HEK293 (cell line): ENCODE results near the gene SLC32A1.

ENCODE experiments used
- ATF2 ChIP-seq: fragments of 450-650 bp; formaldehyde crosslinking; IDR thresholded peaks from 2 replicates; pipeline ENCODE4 v1.5.1; 2016; ENCODE audit warnings: missing biosample characterization, missing genetic modification characterization, low read depth
- GFI1B ChIP-seq: fragments of 450-650 bp; formaldehyde crosslinking; IDR thresholded peaks from 2 replicates; pipeline ENCODE4 v1.5.1; 2016; ENCODE audit warnings: missing biosample characterization, missing genetic modification characterization
- HOXD13 ChIP-seq: sonication (generic); formaldehyde crosslinking; IDR thresholded peaks from 2 replicates; pipeline ENCODE4 v1.8.0; 2022; ENCODE audit warnings: missing genetic modification reagents, borderline replicate concordance
- MYNN ChIP-seq: fragments of 450-650 bp; formaldehyde crosslinking; IDR thresholded peaks from 2 replicates; pipeline ENCODE4 v1.5.1; 2016; ENCODE audit warnings: missing biosample characterization, missing genetic modification characterization, borderline replicate concordance
- MZF1 ChIP-seq: fragments of 450-650 bp; formaldehyde crosslinking; IDR thresholded peaks from 2 replicates; pipeline ENCODE4 v1.5.1; 2017; ENCODE audit warnings: missing biosample characterization, missing genetic modification characterization, borderline replicate concordance
- OSR2 ChIP-seq: fragments of 450-650 bp; formaldehyde crosslinking; IDR thresholded peaks from 2 replicates; pipeline ENCODE4 v1.5.1; 2016; ENCODE audit warnings: missing biosample characterization, missing genetic modification characterization
- OVOL3 ChIP-seq: fragments of 450-650 bp; formaldehyde crosslinking; IDR thresholded peaks from 2 replicates; pipeline ENCODE4 v1.5.1; 2016; ENCODE audit warnings: missing biosample characterization, missing genetic modification characterization
- SCRT1 ChIP-seq: fragments of 450-650 bp; formaldehyde crosslinking; IDR thresholded peaks from 2 replicates; pipeline ENCODE4 v1.5.1; 2016; ENCODE audit warnings: missing biosample characterization, missing genetic modification characterization, borderline replicate concordance
- SP3 ChIP-seq: fragments of 450-650 bp; formaldehyde crosslinking; IDR thresholded peaks from 2 replicates; pipeline ENCODE4 v1.5.1; 2016; ENCODE audit warnings: missing biosample characterization, missing genetic modification characterization
- SP7 ChIP-seq: fragments of 450-650 bp; formaldehyde crosslinking; IDR thresholded peaks from 2 replicates; pipeline ENCODE4 v1.5.1; 2016; ENCODE audit warnings: missing biosample characterization, missing genetic modification characterization
- ZBTB10 ChIP-seq: fragments of 450-650 bp; formaldehyde crosslinking; IDR thresholded peaks from 2 replicates; pipeline ENCODE4 v1.5.1; 2016; ENCODE audit warnings: missing biosample characterization, missing genetic modification characterization
- ZNF148 ChIP-seq: fragments of 450-650 bp; formaldehyde crosslinking; IDR thresholded peaks from 2 replicates; pipeline ENCODE4 v1.5.0; 2017; ENCODE audit warnings: missing biosample characterization, missing genetic modification characterization, borderline replicate concordance
- ZNF175 ChIP-seq: fragments of 450-650 bp; formaldehyde crosslinking; IDR thresholded peaks from 2 replicates; pipeline ENCODE4 v1.5.1; 2016; ENCODE audit warnings: missing biosample characterization, missing genetic modification characterization
- ZNF2 ChIP-seq: fragments of 450-650 bp; formaldehyde crosslinking; IDR thresholded peaks from 2 replicates; pipeline ENCODE4 v1.5.1; 2016; ENCODE audit warnings: missing biosample characterization, missing genetic modification characterization
- ZNF214 ChIP-seq: fragments of 450-650 bp; formaldehyde crosslinking; IDR thresholded peaks from 2 replicates; pipeline ENCODE4 v1.5.1; 2017; ENCODE audit warnings: missing biosample characterization, mild to moderate bottlenecking, missing genetic modification characterization, borderline replicate concordance
- ZNF221 ChIP-seq: fragments of 450-650 bp; formaldehyde crosslinking; IDR thresholded peaks from 2 replicates; pipeline ENCODE4 v1.5.1; 2017; ENCODE audit warnings: missing biosample characterization, missing genetic modification characterization, borderline replicate concordance
- ZNF239 ChIP-seq: fragments of 450-650 bp; formaldehyde crosslinking; IDR thresholded peaks from 2 replicates; pipeline ENCODE4 v1.5.1; 2016; ENCODE audit warnings: missing biosample characterization, missing genetic modification characterization
- ZNF24 ChIP-seq: fragments of 450-650 bp; formaldehyde crosslinking; IDR thresholded peaks from 2 replicates; pipeline ENCODE4 v1.5.1; 2016; ENCODE audit warnings: missing biosample characterization, missing genetic modification characterization
- ZNF341 ChIP-seq: fragments of 450-650 bp; formaldehyde crosslinking; IDR thresholded peaks from 2 replicates; pipeline ENCODE4; 2016; ENCODE audit warnings: low read depth, missing biosample characterization, missing genetic modification characterization
- ZNF354C ChIP-seq: fragments of 450-650 bp; formaldehyde crosslinking; IDR thresholded peaks from 2 replicates; pipeline ENCODE4 v1.5.1; 2016; ENCODE audit warnings: missing biosample characterization, missing genetic modification characterization, low read depth, borderline replicate concordance
- ZNF513 ChIP-seq: fragments of 450-650 bp; IDR thresholded peaks from 2 replicates; pipeline ENCODE4 v1.5.1; 2018; ENCODE audit warnings: missing biosample characterization, missing genetic modification characterization
- ZNF530 ChIP-seq: fragments of 450-650 bp; formaldehyde crosslinking; IDR thresholded peaks from 2 replicates; pipeline ENCODE4 v1.5.1; 2016; ENCODE audit warnings: low read depth, missing biosample characterization, missing genetic modification characterization
- ZNF623 ChIP-seq: fragments of 450-650 bp; formaldehyde crosslinking; IDR thresholded peaks from 2 replicates; pipeline ENCODE4 v1.5.1; 2016; ENCODE audit warnings: missing biosample characterization, missing genetic modification characterization
- ZNF654 ChIP-seq: fragments of 450-650 bp; formaldehyde crosslinking; IDR thresholded peaks from 2 replicates; pipeline ENCODE4 v1.5.1; 2016; ENCODE audit warnings: low read depth, missing biosample characterization, missing genetic modification characterization
- ZNF677 ChIP-seq: fragments of 450-650 bp; IDR thresholded peaks from 2 replicates; pipeline ENCODE4 v1.5.0; 2018; ENCODE audit warnings: missing biosample characterization, mild to moderate bottlenecking, missing genetic modification characterization, moderate library complexity
- ZNF76 ChIP-seq: fragments of 450-650 bp; formaldehyde crosslinking; IDR thresholded peaks from 2 replicates; pipeline ENCODE4; 2016; ENCODE audit warnings: low read depth, missing biosample characterization, missing genetic modification characterization, borderline replicate concordance
- ZNF792 ChIP-seq: fragments of 450-650 bp; formaldehyde crosslinking; IDR thresholded peaks from 2 replicates; pipeline ENCODE4 v1.5.1; 2016; ENCODE audit warnings: missing biosample characterization, missing genetic modification characterization
- ZSCAN18 ChIP-seq: fragments of 450-650 bp; formaldehyde crosslinking; IDR thresholded peaks from 2 replicates; pipeline ENCODE4 v1.5.1; 2016; ENCODE audit warnings: missing biosample characterization, missing genetic modification characterization

Gene SLC32A1

GRCh38 chr20:38730989-38731737, 6.9 kb downstream of the SLC32A1 start (continued):
- TF ChIP-seq ZSCAN18 (tag by site-specific recombination) (0 out of 2 replicates have a peak, but pooled peaks have one; percentile 18), ZNF148 (tag by site-specific recombination) (no peak), OSR2 (tag by site-specific recombination) (no peak), ZNF175 (tag by site-specific recombination) (no peak), ZNF530 (no peak), MYNN (tag by site-specific recombination) (no peak), ZNF214 (tag by site-specific recombination) (no peak), SCRT1 (tag by site-specific recombination) (no peak), ZNF513 (tag by site-specific recombination) (no peak), MZF1 (tag by site-specific recombination) (no peak), SP3 (peak; percentile 75), ZNF76 (tag by site-specific recombination) (0 out of 2 replicates have a peak, but pooled peaks have one; percentile 24), HOXD13 (CRISPR knock-in tag) (no peak), OVOL3 (tag by site-specific recombination) (no peak), ZBTB10 (peak; percentile 47), ZNF341 (tag by site-specific recombination) (no peak), ZNF354C (tag by site-specific recombination) (no peak), ATF2 (tag by site-specific recombination) (no peak), ZNF623 (tag by site-specific recombination) (no peak), GFI1B (tag by site-specific recombination) (no peak), SP7 (tag by site-specific recombination) (peak; percentile 65; the same call in 1 of the 2 replicates), ZNF792 (tag by site-specific recombination) (no peak), ZNF239 (tag by site-specific recombination) (no peak), ZNF654 (tag by site-specific recombination) (peak; percentile 38), ZNF677 (tag by site-specific recombination) (no peak), ZNF2 (peak; percentile 89), ZNF221 (tag by site-specific recombination) (no peak), ZNF24 (tag by site-specific recombination) (no peak)
